IMR-90 (cell line): ENCODE results near the gene AKT1S1. TPM values are rescaled to one million over a fixed set of nuclear protein-coding genes. Genes with fewer than 3 reads are reported as not detected.

Source experiments
- ATAC-seq: fragments of 200-7000 bp; cut with Tn5 transposase; 2 replicates; pipeline ENCODE4 v1.9.1; 2020; ENCODE audit warnings: low read depth, mild to moderate bottlenecking, moderate library complexity
- BruUV-seq: library from RNA; stranded (reverse); fragments of 400-500 nt; replicated peaks from 2 replicates; lab custom pipeline; 2021; lab: Mats Ljungman, UMichigan
- CTCF ChIA-PET: fragments of 300-600 bp; formaldehyde crosslinking; extraction: SDS; loops from one replicate; lab custom pipeline; 2021; ENCODE audit warnings: antibody characterized with exemption; lab: Yijun Ruan, JAX
- POLR2A ChIA-PET: fragments of 300-600 bp; sonication (Branson Sonifier 250); formaldehyde crosslinking; loops from one replicate; lab custom pipeline; 2022; ENCODE audit warnings: antibody characterized with exemption; ENCODE audit not compliant: unreplicated experiment; lab: Charles Lee
- DNase-seq: peaks from one replicate; pipeline ENCODE4 v3.0.0; 2013
- H2AFZ ChIP-seq: replicated peaks from 2 replicates; pipeline ENCODE3; 2013; ENCODE audit warnings: low read length, mild to moderate bottlenecking; ENCODE audit not compliant: poor library complexity
- H2AK5ac ChIP-seq: 2 replicates; pipeline ENCODE4 v1.6.1; 2013; ENCODE audit warnings: low read depth, low read length, inconsistent platforms
- H2AK9ac ChIP-seq: replicated peaks from 2 replicates; pipeline ENCODE3; 2013; ENCODE audit warnings: mild to moderate bottlenecking, low read depth, low read length, moderate library complexity; ENCODE audit not compliant: poor library complexity
- H2BK120ac ChIP-seq: 2 replicates; pipeline ENCODE4 v1.6.1; 2013; ENCODE audit warnings: low read depth, low read length, inconsistent platforms
- H2BK15ac ChIP-seq: 3 replicates; pipeline ENCODE4 v1.6.1; 2013; ENCODE audit warnings: low read depth, low read length, inconsistent platforms
- H2BK20ac ChIP-seq: 2 replicates; pipeline ENCODE4 v1.6.1; 2013; ENCODE audit warnings: low read depth, mild to moderate bottlenecking, inconsistent platforms, low read length, moderate library complexity
- H2BK5ac ChIP-seq: 2 replicates; pipeline ENCODE4 v1.6.1; 2013; ENCODE audit warnings: mild to moderate bottlenecking, low read depth, low read length, inconsistent platforms; ENCODE audit not compliant: poor library complexity, severe bottlenecking
- H3K14ac ChIP-seq: replicated peaks from 2 replicates; pipeline ENCODE4 v1.6.1; 2013; ENCODE audit warnings: low read depth, low read length, inconsistent platforms
- H3K18ac ChIP-seq: 2 replicates; pipeline ENCODE4 v1.6.1; 2013; ENCODE audit warnings: low read depth, low read length, control low read depth
- H3K23ac ChIP-seq: 2 replicates; pipeline ENCODE4 v1.6.1; 2013; ENCODE audit warnings: low read depth, low read length, inconsistent platforms
- H3K27ac ChIP-seq: 2 replicates; pipeline ENCODE4 v1.5.1; 2013; ENCODE audit warnings: mild to moderate bottlenecking, control low read depth, low read length; ENCODE audit not compliant: insufficient read depth
- H3K27me3 ChIP-seq: 2 replicates; pipeline ENCODE4 v1.6.1; 2013; ENCODE audit warnings: low read length; ENCODE audit not compliant: control insufficient read depth, insufficient read depth
- H3K36me3 ChIP-seq: 2 replicates; pipeline ENCODE4 v1.6.1; 2013; ENCODE audit warnings: low read length, mixed read lengths; ENCODE audit not compliant: control insufficient read depth, insufficient read depth
- H3K4ac ChIP-seq: 2 replicates; pipeline ENCODE4 v1.6.1; 2013; ENCODE audit warnings: low read depth, low read length, inconsistent platforms
- H3K4me1 ChIP-seq: 2 replicates; pipeline ENCODE4 v1.6.1; 2013; ENCODE audit warnings: low read length, mixed read lengths; ENCODE audit not compliant: control insufficient read depth, insufficient read depth
- H3K4me2 ChIP-seq: 2 replicates; pipeline ENCODE4 v1.6.1; 2013; ENCODE audit warnings: low read depth, mild to moderate bottlenecking, control low read depth, low read length, moderate library complexity
- H3K4me3 ChIP-seq: 2 replicates; pipeline ENCODE4 v1.5.1; 2013; ENCODE audit warnings: low read depth, mild to moderate bottlenecking, control low read depth, low read length, moderate library complexity; ENCODE audit not compliant: insufficient read depth
- H3K56ac ChIP-seq: 2 replicates; pipeline ENCODE4 v1.6.1; 2013; ENCODE audit warnings: low read length, inconsistent platforms; ENCODE audit not compliant: insufficient read depth; ENCODE audit errors: extremely low read depth
- H3K79me1 ChIP-seq, 2 experiments: 2 replicates each; pipeline ENCODE4 v1.6.1; 2013; ENCODE audit warnings: low read length in 2 of 2, inconsistent platforms in 1 of 2, low read depth in 1 of 2
- H3K9ac ChIP-seq: 2 replicates; pipeline ENCODE4 v1.6.1; 2013; ENCODE audit warnings: low read depth, low read length, control low read depth
- H3K9me1 ChIP-seq: 2 replicates; pipeline ENCODE4 v1.6.1; 2013; ENCODE audit warnings: low read length, inconsistent platforms; ENCODE audit not compliant: insufficient read depth
- H3K9me3 ChIP-seq: 2 replicates; pipeline ENCODE4 v1.6.1; 2013; ENCODE audit warnings: low read length; ENCODE audit not compliant: control insufficient read depth, insufficient read depth
- H4K20me1 ChIP-seq: 2 replicates; pipeline ENCODE4 v1.6.1; 2013; ENCODE audit warnings: low read length, inconsistent platforms; ENCODE audit not compliant: insufficient read depth
- H4K5ac ChIP-seq: 2 replicates; pipeline ENCODE4 v1.6.1; 2013; ENCODE audit warnings: mild to moderate bottlenecking, low read depth, low read length, control low read depth
- H4K8ac ChIP-seq, 2 experiments: 2 replicates each; pipeline ENCODE4 v1.6.1; 2013; ENCODE audit warnings: low read depth in 2 of 2, low read length in 2 of 2, control low read depth in 1 of 2, inconsistent platforms in 1 of 2
- H4K91ac ChIP-seq: 2 replicates; pipeline ENCODE4 v1.6.1; 2013; ENCODE audit warnings: low read depth, low read length, inconsistent platforms; ENCODE audit not compliant: insufficient read depth
- MAZ ChIP-seq: IDR thresholded peaks from 2 replicates; pipeline ENCODE4 v1.6.1; 2012; ENCODE audit warnings: low read depth, mild to moderate bottlenecking, low read length, improper control_type of control experiment, moderate library complexity, borderline replicate concordance
- POLR2A ChIP-seq: IDR thresholded peaks from 2 replicates; pipeline ENCODE4 v1.6.1; 2012; ENCODE audit warnings: mild to moderate bottlenecking, low read depth, low read length
- USF2 ChIP-seq: fragments of 150-350 bp; IDR thresholded peaks from 2 replicates; pipeline ENCODE4 v1.6.1; 2017; ENCODE audit warnings: mild to moderate bottlenecking, antibody characterized with exemption, low read length, low read depth
- WGBS, 2 experiments: methylation state at CpG; one replicate each; pipeline versions ENCODE4 v1.1.5 to v1.1.7; 2013; ENCODE audit warnings: missing lambda C conversion rate in 2 of 2; ENCODE audit not compliant: insufficient read length in 1 of 2; ENCODE audit errors: extremely low coverage in 2 of 2; 5-methylcytosine and 5-hydroxymethylcytosine counted together
- dilution Hi-C: fragments of 300-500 bp; cut with HindIII; formaldehyde crosslinking; loops from one replicate; pipeline ENCODE4 v1.14.3; 2018; ENCODE audit warnings: low sequenced_read_pairs; ENCODE audit not compliant: unreplicated experiment
- in situ Hi-C: fragments of 300-500 bp; cut with MboI; formaldehyde crosslinking; loops from 3 replicates; pipeline ENCODE4 v1.14.3; 2019; ENCODE audit warnings: low sequenced_read_pairs, inconsistent platforms, mixed read lengths
- intact Hi-C: fragments of 100-400 bp; cut with micrococcal nuclease; formaldehyde crosslinking; loops from 2 replicates; pipeline ENCODE4 v1.10.0; 2022
- polyA plus RNA-seq, 3 experiments: library from polyadenylated mRNA; depleted of rRNA; stranded (reverse); fragments of >200 nt; gene quantifications; 2 replicates each; pipeline ENCODE4 v1.2.3, GENCODE V29; 2012; ENCODE audit warnings: low replicate concordance in 1 of 3
- total RNA-seq: library from RNA; depleted of rRNA; stranded (reverse); fragments of >200 nt; gene quantifications from 2 replicates; pipeline ENCODE4 v1.2.3, GENCODE V29; 2012

AKT1S1 gene
- total and polyA plus RNA-seq, 2 of the 4 experiments (the other 2 are of a cell fraction): 3.6 to 54.4 TPM

DNA sequence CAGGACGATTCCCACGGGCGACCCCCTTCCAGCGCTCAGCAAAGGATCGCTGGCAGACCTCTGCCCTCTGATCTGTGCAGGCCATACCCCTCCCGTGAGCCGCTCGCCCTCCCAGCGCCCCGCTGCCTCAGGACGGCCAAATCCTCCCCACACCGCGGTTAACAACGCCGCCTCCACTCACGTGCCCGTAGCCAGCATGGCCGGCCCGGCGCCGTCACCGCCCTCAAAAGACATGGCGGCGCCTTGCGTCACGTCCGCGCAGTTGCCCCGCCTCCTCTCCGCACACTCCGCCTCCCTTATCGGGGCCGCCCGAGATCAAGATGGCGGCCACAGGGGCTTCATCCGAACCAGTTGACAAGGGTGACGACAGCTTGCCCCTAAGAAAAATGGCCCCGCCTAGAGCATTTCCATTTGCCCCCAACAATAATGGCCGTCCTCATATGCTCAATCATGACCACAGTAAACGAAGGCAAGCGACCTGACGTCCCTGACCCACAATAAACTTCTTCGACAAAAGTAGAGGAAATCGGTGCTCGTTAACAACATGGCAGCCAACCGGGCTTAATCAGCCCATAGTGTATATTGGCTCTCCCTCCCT lies 634 bp downstream of the AKT1S1 start (continued):
- peak; percentile 52; the same call in 1 of the 2 replicates for TF ChIP-seq MAZ

GRCh38 chr19:49875857-49876421 lies 1.2 kb downstream of the AKT1S1 start:
- peak; percentile 50; the same call in 1 of the 2 replicates for TF ChIP-seq POLR2A
- no peak for TF ChIP-seq USF2
- H2BK5ac ChIP-seq: peak overlapping the region; percentile 96
- peak overlapping the region; percentile 97 to 98 for H4K8ac ChIP-seq
- H3K4me2 ChIP-seq: peak overlapping the region; percentile 99
- 0% methylated on average over 15 of the region's 28 CpGs; no CpG with 5 or more reads in 1 of the 2 experiments for WGBS, 2 experiments
- H3K56ac ChIP-seq: peak overlapping the region; percentile 93
- ChIA-PET CTCF (no interaction called here), POLR2A (interaction anchor here (1.3 kb wide), 1 partner anchor 11 kb away, joined by 6 read pairs; no protein-coding TSS in a partner anchor)
- H3K4ac ChIP-seq: peak overlapping the region; percentile 98
- peak; percentile 29 for DNase-seq
- peak overlapping the region; percentile 47; the same call in 1 of the 3 replicates for H2BK15ac ChIP-seq
- H3K4me3 ChIP-seq: peak overlapping the region; percentile 63
- H3K9ac ChIP-seq: peak overlapping the region; percentile 97
- H3K23ac ChIP-seq: peak overlapping the region; percentile 92; the same call in 1 of the 2 replicates
- intact Hi-C loops: loop anchor here (5.0 kb wide), 1 partner anchor 151 kb away; the partner anchor contains the start of genes VRK3 and ZNF473
- peak overlapping the region; percentile 81 for H2BK120ac ChIP-seq
- no peaks in the 10 kb centered on the region for H3K27me3 ChIP-seq
- H2AFZ ChIP-seq: peak overlapping the region; percentile 99
- peak overlapping the region; percentile 97 for H3K27ac ChIP-seq
- H3K79me1 ChIP-seq: peaks cover 27 to 61% of the 10 kb centered on the region in 2 experiments
- no TSS peak for BruUV-seq
- H2AK9ac ChIP-seq: peak overlapping the region; percentile 100
- H4K5ac ChIP-seq: peak overlapping the region; percentile 99
- peaks cover 7% of the 10 kb centered on the region for H3K4me1 ChIP-seq
- H3K18ac ChIP-seq: peak overlapping the region; percentile 92
- in situ Hi-C loops: no loop called here
- peak overlapping the region; percentile 21; the same call in 1 of the 2 replicates for H2BK20ac ChIP-seq
- peak overlapping the region; percentile 98 for H4K91ac ChIP-seq
- H4K20me1 ChIP-seq: no peaks in the 10 kb centered on the region; the same call in 1 of the 2 replicates
- H2AK5ac ChIP-seq: peak overlapping the region; percentile 97
- peaks cover 10% of the 10 kb centered on the region for H3K9me1 ChIP-seq
- dilution Hi-C loops: no loop called here
- ATAC-seq: peak; percentile 24
- H3K9me3 ChIP-seq: no peaks in the 10 kb centered on the region
- peaks cover 17% of the 10 kb centered on the region; the same call in 1 of the 2 replicates for H3K36me3 ChIP-seq
- peak overlapping the region; percentile 99 for H3K14ac ChIP-seq
